NCI-H748 (cell line): ENCODE results near the gene INPP5A.
A peak's percentile ranks its signal among the peaks of the same experiment; 100 is the strongest.

Source experiments
- DNase-seq: peaks from one replicate; lab custom pipeline; 2025; ENCODE audit not compliant: unreplicated experiment; lab: John Stamatoyannopoulos, UW

INPP5A gene

GRCh38 chr10:132687893-132688579 lies 150.4 kb downstream of the INPP5A start:
- no peak for DNase-seq

- no peak for DNase-seq
Observed at GRCh38 chr10:132688580-132689420, 151.2 kb downstream of the INPP5A start.

- DNase-seq = no peak
Observed at GRCh38 chr10:132689721-132690360, 152.3 kb downstream of the INPP5A start.

- DNase-seq = no peak
Observed at GRCh38 chr10:132690401-132690800, 152.8 kb downstream of the INPP5A start.

DNA sequence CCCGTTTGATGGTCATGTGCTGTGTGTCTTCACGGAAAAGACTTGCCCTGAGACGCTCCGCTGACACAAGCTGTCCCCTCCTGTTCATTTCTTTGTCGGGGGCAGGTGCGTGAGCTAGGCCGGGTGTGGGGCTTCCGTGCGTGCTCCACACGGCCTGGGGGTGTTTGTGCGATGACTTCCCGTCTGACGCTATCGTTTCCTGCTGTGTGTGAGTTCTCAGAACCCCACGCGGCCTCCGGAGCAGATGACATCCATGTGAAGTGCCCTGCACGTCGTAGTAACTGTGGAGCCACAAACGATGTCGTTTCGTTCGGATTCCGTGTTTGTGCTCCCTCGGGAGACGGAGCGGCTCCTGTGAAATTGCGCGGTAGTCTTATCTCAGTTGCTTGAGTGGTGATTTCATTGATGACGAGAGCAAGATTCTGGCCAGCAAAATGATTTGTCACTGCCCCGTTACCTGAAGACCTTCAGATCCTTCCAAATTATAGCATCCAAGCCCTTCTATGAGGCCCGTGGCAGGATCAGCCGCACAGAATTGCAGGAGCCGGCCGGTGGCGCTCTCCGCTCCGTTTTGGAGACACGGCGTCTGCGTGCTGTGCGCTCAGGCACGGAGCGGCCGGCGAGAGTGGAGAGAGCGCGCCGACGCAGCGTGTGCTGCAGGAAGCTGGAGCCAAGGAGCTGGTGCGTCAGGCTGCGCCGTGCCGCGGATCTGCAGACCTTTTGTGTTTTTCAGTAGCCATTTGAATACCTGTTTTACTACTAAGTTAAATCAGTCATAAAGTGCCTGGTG lies 153.4 kb downstream of the INPP5A start:
- no peak for DNase-seq

DNA sequence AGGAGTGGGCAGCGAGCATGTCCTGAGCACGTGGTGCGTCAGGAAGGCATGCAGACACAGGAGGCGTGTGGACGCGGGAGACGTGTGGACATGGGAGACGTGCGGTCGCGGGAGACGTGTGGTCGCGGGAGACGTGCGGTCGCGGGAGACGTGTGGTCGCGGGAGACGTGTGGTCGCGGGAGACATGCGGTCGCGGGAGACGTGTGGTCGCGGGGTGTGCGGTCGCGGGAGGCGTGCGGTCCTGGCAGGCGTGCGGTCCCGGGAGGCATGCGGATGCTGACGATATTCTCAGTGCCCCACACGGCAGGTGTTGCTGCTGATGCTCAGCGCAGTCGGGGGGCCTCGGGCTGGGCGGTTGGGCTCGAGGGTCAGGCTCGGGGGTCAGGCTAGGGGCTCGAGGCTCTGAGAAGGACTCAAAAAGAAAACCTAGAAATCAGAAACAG lies 154.1 kb downstream of the INPP5A start:
- DNase-seq = no peak

- DNase-seq = no peak
Observed at GRCh38 chr10:132692311-132692710, 154.7 kb downstream of the INPP5A start.

- DNase-seq = no peak
Observed at GRCh38 chr10:132693676-132694075, 156.1 kb downstream of the INPP5A start.

GRCh38 chr10:132696204-132696603 lies 158.6 kb downstream of the INPP5A start:
- no peak for DNase-seq

DNA sequence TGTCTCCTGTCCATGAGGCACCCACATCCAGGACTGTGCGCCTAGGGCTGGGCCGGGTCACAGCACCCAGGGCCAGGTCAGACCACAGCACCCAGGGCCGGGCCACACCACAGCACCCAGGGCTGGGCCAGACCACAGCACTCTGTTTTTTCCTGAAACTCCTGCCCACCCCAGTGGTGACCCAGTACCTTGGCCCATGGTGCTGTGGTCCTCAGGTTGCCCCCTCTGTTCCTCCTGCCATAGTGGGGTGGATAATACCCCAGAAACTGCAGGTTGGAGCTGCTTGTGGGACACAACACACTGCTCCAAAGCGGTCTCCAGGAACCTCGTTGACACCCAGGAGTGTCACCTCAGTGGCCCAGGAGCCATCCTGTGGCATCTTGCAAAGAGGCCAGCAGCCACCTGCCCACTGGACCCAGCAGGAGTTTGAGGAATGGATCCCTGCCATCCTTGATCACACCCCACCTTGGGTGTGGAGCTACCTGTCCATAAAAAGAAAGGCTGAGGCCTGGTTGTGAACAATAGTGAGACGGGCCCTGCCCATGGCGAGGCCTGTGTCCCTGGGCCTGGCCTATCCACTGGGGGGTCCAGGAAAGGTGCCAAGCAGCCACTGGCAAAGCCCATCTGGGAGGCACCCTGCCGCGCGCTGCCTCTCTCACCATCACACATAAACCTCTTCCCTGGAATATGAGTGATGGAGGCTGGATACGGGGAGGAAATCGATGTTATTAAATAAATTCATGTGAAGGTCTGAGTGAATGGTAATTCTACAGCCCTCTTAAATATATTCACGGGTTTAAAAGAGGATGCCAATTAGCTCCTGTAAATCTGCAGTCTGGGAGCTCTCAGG lies 159.4 kb downstream of the INPP5A start:
- no peak for DNase-seq

DNA sequence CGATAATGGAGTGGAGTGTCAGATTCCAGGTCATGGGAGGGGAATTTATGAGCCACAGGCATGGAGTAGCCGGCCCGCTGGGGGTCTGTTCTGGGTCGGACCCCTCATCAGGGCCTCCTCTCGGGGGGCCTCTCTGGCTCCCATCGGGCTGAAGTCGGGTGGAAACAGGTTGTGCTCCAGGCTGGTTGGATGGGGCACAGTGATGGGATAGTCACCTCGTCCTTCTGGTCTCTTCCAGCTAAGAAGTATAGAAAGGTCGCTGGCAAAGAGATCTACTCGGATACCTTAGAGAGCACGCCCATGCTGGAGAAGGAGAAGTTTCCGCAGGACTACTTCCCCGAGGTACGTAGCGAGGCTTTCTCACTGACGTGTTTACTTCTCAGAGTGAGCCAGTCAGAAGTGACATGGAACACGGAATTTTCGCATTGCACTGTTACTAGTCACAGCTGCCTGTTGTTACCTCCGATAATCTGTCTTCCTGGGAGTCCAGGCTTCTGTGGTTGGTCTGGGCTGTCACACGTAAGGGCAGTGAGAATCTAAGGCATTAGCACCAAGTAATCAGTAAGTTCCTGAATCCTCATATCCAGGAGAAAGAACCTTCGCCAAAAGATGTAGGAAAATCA lies 160.1 kb downstream of the INPP5A start:
- no peak for DNase-seq

- no peak for DNase-seq
Observed at GRCh38 chr10:132698211-132698751, 160.7 kb downstream of the INPP5A start.

- DNase-seq = no peak
Observed at GRCh38 chr10:132698761-132699391, 161.3 kb downstream of the INPP5A start.

- no peak for DNase-seq
Observed at GRCh38 chr10:132699411-132700155, 162.0 kb downstream of the INPP5A start.

GRCh38 chr10:132700156-132701098 lies 162.8 kb downstream of the INPP5A start:
- DNase-seq = peak; percentile 65

DNA sequence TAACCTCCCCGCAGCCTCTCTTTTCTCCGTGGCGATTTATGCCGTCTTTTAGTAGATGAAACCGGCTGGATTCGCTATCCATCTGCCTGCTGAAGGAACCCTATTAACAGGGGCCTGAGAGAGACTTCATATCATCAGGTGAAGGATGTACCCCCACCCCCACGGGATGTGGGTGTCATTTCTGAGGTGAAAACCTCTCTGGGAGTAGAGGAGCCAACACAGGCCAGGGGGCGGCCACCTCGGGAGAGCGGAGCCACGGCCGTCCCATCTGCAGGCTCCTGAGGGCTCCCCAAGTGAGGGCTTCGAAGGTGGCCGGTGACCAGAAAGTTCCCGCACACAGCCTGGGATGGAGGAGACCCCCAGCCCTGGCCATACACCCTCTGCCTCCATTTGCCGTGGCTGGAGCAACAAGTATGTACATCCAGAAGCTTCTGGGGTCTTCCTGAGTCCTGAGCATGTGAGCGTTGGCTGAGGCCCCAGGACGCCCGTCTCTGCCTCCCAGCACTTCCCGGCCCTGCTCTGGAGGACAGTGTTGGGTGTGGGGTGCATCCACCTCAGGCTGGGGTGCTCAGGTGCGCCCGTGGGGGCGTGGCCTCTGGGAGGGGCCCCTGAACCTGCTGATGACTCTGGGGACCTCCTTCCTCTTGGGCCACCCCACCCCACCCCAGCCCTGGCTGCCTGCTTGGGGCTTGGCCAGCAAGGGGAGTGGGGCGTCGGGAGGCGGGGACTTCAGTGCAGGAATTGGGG lies 163.7 kb downstream of the INPP5A start:
- no peak for DNase-seq

GRCh38 chr10:132701846-132702190 lies 164.2 kb downstream of the INPP5A start:
- no peak for DNase-seq
